Epidermal melanocyte (primary cell): ENCODE results near the gene EXTL2.
"Not testable (repeated sequence)": the region's sequence is repeated elsewhere in the genome, so short reads cannot be mapped to it uniquely, and the experiment has no call there.

Source experiments
- DNase-seq: peaks from one replicate; pipeline ENCODE4 v3.0.0; 2011; ENCODE audit warnings: low spot score; ENCODE audit not compliant: insufficient read length

The EXTL2 gene

DNA sequence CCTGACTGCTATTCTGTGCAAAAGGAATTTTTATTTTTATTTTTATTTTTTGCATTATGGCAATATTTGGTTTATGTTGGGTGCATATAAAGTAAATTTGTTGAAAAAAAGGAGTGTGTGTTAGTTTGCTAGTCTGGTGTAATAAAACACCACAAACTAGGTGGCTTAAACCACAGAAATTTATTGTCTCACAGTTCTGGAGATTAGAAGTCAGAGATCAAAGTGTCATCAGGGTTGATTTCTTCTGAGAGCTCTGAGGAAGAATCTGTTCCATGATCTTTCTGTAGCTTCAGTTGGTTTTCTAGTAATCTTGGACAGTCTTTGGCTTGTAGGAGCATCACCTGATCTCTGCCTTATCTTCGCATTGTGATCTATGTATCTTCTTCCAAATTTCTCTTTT lies 7.7 kb upstream of the EXTL2 start:
- DNase-seq: no peak

DNA sequence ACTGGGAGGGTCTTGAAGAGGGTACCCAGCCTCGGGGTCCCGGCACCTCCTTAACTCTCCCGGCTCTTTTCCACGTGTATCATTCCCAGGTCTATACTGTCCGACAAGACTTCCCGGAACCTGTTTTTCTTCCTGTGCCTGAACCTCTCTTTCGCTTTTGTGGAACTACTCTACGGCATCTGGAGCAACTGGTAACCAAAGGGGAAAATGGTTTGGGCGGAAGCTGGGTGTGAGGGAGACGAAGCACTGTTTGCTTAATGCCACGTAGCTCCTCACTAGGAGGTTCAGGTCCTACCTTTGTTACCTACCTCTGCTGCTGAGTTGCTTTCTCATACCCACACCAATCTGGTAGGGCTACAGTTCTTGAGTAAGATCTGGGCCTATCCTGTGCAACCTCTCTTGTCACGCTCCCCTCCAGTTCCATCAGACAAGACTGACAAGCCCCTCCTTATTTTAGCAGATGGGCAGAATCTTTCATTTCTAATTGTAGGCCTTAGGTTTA lies 1.9 kb upstream of the EXTL2 start:
- DNase-seq: no peak

DNA sequence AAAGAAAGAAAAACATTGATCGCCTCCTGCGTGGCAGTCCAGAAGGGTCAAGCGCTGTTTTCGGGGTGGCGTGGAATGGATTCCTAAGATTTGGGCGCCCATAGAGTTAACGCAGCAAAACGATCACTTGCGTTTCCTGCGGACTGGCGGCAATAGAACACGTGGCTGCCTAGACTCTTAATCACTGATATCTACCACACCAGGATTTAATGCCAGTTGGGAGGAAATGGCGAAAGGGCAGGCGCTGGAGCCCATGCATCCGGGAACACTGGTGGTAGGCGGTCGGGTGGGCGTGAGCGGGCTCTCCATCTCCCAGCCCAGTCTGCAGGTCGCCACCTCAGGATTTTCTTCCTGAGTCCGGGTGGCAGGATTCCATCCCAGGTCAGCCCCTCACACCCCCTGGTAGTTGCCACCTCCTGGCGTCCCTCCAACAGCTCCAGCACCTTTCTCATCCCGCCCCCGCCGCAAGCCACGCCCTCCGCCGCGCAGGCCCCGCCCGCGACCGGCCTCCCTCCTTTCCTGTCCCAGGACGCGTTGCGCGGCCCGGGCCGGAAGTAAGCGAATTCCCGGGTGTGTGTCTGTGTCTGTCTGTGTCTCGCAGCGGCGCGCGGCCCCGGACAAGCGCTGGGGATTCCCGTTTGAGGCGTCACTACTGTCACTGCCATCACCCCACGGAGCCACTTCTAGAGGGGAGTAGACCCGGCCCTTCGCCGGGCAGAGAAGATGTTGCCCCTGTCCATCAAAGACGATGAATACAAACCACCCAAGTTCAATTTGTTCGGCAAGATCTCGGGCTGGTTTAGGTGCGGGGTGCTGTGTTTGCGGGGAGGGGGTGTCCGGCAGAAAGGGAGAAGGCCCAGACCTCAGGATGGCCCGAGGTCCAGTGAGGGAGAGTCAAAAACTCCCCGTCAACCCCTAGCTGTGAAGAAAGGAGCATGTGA lies 1.2 kb upstream of the EXTL2 start, which contains the start of gene SLC30A7:
SLC30A7 (plus strand) TSS at position 551 of the 941 bp plus-strand sequence; CDS start at position 724, 173 bp downstream.
- DNase-seq: peak; percentile 59

DNA sequence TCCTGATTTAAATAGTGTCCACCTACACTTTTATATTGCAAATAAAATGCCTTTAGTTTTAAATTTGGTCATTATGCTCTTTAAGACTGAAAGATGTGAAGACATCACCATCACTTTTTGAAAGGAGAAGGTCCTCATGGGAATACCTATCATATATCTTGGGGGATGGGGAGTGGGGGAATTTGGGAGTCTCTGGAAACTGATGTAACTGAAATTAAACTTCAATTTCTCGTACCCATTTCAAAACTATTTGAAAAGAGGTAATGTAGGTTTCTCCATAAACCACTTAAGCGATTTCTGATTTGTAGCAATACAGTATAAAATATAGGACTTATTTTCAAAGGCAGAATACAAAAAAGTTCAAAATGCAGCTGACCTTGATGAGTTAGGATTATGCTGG lies 924 bp downstream of the EXTL2 start:
- DNase-seq: no peak

DNA sequence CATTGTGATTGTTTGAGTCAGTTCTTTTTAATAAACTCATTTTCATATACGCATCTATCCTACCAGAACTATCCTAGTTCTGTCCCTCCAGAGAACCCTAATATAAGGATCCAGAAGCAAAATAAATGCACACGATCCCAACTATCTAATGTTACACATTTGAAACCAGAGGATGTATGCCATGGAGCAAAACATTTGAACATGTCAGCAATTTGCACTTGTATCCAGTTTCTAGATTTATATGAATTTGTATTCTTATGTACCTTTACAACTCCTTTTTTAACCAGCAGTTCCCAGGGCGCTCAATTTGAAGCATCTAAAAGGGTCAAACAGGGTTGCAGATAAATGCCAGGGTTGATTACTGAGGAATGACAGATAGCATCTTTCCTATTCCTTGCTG lies 2.1 kb downstream of the EXTL2 start:
- DNase-seq: no peak

DNA sequence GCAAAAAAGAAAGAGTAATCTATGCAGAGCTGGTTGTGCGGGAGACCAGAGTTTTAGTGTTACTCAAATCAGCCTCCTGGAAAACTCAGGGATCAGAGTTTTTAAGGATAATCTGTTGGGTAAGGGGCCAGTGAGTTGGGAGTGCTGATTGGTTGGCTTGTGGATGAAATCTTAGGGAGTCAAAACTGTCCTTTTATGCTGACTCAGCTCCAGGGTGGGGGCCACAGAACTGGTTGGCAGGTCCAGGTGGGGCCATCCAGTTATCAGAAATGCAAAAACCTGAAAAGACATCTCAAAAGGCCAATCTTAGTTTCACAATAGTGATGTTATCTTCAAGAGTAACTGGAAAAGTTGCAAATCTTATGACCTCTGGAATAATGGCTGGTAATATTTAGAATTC lies 3.3 kb downstream of the EXTL2 start:
- no peak for DNase-seq

DNA sequence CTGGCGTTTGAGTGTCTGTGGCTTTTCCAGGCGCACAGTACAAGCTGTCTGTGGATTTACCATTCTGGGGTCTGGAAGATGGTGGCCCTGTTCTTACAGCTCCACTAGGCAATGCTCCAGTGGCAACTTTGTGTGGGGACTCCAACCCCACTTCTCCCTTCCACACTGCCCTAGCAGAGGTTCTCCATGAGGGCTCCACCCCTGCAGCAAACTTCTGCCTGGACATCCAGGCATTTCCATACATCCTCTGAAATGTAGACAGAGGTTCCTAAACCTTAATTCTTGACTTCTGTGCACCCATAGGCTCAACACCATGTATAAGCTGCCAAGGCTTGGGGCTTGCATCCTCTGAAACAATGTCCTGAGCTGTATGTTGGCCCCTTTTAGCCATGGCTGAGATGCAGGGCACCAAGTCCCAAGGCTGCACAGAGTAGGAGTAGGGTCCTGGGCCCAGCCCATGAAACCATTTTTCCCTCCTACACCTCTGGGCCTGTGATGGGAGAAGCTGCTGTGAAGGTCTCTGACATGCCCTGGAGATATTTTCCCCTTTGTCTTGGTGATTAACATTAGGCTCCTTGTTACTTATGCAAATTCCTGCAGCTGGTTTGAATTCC lies 4.7 kb downstream of the EXTL2 start:
- DNase-seq: not testable (repeated sequence)

DNA sequence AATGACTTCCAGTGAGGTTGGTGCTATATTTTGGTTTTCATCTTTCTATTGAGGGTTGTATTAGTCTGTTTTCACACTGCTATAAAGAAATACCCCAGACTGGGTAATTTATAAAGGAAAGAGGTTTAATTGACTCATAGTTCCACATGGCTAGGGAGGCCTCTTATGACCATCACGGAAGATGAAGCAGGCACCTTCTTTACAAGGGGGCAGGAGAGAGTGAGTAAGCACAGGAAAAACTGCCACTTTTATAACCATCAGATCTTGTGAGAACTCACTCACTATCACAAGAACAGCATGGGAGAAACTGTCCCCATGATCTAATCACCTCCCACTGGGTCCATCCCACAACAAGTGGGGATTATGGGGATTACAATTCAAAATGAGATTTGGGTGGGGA lies 5.6 kb downstream of the EXTL2 start:
- DNase-seq: not testable (repeated sequence)

DNA sequence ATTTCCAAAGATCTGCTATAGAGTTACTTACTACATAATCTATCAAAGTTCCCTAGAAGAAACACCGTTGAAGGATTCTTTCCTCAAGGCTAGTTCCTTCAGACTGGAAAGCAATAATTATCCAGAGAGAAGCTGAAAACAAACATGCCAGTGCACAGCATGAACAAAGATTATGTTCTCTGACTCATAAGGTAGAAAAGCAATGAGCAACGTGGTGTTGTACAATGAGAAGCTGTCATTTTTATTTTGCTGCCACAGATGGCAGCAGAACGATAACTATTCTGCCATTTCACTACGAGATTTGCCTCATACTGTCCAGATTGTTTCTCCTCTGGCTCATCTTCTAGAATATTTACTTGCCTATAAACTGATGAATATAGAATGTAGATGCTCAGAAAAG lies 10.7 kb downstream of the EXTL2 start:
- DNase-seq: no peak

DNA sequence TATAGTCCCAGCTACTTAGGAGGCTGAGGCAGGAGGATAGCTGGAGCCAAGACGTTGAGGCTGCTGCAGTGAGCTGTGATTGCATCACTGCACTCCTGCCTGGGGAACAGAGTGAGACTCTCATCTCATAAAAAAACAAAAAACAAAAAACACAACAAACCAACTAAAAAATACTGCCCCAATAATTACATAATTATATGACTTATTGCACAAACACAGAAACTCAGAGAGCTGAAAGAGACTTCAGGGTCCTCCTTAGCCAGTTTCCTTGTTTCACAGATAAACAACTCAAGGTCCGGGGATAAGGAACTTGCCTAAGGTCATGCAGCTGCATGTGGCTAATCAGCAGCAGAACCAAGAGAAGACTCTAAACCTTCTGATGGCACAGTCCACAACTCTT lies 11.9 kb downstream of the EXTL2 start:
- no peak for DNase-seq

DNA sequence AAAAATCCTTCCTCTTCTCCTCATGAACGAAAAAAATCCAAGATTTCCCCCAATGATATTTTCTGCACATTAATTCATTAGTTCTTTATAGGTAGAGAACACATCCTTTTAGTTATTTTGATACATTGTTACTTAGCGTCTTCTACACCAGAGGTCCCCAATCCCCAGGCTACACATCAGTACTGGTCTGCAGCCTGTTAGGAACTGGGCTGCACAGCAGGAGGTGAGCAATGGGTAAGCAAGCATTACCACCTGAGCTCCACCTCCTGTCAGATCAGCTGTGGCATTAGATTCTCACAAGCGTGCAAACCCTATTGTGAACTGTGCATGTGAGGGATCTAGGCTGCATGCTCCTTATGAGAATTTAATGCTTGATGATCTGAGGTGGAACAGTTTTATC lies 13.0 kb downstream of the EXTL2 start:
- DNase-seq: no peak

DNA sequence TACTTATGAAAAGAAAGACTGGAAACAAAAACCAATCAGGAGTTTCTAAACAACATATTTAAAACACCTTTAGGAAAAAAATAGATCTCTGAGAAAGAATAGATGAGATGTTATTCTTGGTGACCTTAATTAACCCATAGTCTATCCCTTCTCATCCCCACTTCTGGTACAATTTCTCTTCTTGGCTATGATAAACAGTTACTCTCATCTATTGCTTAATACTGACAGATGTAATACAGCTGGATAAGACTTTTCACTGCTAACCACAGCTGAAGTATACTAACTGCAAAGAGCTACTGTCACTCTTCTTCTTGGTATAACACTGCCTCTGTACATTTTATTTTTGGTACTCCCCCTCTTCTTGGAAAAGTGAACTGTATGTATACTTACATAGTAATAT lies 15.2 kb downstream of the EXTL2 start:
- no peak for DNase-seq

DNA sequence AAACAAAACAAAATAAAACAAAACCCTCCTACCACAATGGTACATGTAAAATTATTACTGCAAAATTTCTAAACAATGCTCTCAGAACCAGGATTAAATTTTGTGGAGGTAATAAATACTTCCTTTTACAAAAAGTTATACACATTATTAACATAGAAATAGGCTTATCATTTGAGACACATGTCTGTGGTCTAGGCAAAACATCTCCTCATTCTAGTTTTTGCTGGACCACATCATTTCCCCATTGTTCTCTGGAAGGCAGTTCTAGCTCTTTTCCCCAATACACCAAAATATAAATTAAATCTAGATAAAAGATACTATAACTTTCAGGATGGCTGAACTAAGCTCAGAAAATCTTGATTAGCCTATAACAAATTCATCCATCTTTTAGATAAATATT lies 18.4 kb downstream of the EXTL2 start:
- no peak for DNase-seq

DNA sequence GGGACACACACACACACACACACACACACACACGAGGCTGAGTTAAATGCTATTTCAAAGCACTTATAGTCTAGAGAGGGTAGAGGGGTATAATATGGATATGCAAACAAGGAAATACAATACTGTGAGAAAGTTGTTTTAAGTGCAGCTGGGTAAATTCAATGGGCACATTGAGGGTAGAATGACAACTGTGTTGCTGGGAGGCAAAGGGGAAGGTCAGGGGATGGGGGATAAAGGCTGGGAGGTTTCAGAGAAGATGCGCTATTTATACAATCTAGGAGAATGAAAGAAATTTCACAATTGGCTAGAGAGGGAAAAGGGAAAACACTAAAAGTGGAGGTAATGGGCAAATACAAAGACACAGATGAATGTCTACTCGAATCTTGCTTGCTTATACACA lies 19.4 kb downstream of the EXTL2 start:
- no peak for DNase-seq

DNA sequence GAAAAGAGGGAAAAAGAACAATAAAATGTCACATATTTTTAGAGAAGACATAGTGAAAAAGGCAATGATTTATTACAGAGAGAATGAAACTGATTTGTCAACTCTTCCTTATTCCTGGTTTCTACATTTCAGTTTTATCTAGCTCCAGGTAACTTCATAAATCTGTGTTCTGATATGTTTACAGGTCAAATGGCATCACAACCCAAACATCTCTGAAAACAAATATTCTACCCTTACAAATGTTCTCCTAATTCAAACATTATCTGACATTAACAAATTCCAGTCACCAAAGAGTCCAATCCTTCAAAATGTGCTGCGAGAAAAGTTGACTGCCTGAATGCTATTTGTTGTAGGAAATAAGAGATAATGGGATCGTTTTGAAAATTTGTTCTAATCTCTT lies 20.2 kb downstream of the EXTL2 start:
- no peak for DNase-seq

DNA sequence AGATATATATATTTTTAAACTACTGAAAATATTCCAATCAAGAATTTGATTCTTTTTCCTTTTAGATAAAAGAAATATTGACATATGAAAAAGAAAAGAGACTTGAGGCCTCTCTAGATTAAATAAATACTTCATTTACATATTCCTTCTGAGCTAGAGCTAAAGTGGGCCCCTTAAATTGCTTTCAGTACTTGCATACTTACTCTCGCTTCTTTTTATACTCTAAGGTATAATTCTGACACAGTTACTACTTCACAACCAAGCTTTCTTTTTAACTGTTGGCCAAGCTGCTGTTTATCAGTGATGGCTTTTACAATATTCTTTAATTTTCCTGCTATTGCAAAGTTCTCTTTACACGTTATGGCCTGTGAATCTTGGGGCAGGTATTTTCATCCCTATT lies 24.6 kb downstream of the EXTL2 start:
- no peak for DNase-seq

DNA sequence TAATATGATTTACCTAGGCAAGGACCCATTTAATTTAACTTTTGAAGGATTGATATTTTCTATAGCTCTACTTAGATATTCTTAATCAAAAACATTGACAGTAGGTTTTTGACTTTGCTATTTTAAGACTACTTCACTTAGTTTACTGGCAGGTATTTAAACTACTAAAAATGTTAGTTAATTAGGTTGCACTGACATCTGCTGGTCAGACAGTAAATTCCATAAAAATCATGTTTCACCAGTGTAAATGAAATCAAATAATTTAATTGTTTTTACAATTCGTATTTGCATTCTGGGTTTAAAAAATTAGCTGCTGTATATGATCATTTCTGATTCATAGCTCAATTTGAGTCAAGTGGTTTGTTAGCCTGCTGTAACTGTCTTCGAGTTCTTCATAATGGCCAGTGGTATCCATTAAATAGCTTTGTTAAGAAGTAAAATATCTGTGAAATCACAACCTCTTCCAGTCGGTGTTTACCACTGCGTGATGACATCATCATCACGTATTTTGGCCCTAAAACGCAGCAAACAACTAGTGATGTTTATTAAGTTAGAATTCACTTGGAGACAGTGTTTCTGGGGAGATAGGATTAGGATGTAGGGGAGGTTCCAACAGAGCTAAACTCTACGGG lies 26.2 kb downstream of the EXTL2 start:
- DNase-seq: no peak

DNA sequence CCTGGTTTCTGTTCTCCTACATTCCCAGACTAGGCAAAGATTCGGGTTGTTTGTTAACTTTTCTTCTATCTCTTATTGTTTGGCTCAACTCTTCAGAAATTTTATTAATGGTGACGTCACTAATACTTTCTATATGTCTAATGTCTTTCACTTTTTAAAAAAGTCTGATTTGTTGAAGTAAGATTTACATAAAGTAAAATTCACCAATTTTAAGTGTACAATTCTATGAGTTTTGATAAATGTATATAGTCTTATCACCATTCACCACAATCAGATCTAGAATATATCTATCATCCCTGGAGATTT lies 27.8 kb downstream of the EXTL2 start:
- no peak for DNase-seq

DNA sequence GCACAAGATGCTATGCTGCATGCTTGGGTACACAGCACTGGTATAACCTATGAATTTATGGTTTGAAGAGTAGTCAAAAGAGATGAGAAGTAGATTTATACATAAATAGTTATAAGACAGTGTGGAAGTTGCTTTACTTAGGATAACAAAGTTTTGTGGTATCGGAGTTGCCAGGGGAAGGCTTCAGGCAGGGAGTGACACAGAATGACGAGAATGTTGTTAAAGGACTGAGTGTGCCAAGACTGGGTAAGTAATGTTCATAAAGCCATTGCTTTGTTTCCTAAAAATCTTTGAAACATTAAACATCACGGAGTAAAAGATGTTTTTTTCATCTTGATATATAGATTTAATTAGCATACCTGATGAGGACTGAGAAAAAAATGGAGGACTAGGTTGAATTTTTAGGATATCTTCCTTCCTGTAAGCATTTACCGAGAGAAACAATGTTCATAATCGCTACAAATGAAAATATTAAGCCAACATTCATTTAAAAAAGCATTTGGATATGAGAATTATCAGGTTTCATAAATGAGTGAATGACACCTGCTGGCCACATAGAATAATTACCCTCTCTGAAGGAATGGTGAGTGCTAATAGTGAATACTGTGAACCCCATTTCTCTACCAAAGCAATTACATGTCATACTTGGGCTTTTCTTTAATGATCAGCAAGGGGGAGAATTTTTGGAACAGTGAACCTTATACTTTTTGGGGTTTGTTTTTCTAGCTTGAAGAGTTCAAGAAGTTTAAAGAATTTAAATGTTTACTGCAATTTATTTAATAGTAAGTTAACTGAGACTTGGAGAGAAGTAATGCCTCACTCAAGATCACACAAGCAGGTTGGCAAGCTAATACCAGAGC lies 28.4 kb downstream of the EXTL2 start:
- DNase-seq: no peak

DNA sequence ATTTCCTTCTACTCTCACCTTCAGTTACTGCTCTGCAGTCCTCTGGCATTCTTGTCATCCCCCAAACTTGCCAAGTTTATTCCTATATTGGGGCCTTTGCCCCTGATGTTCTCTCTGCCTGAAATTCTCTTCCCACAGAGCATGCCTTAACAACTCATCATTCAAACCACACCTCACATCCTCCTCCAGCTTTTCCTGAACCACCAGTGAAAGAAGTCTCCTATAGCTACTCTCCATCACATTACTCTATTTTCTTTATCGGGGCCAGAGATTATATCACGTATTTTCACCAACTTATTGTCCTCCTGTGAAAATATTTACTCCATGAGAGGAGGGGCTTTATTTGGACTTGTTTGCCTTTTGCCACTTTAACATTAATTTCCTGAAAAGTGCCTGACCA lies 32.1 kb downstream of the EXTL2 start:
- no peak for DNase-seq

DNA sequence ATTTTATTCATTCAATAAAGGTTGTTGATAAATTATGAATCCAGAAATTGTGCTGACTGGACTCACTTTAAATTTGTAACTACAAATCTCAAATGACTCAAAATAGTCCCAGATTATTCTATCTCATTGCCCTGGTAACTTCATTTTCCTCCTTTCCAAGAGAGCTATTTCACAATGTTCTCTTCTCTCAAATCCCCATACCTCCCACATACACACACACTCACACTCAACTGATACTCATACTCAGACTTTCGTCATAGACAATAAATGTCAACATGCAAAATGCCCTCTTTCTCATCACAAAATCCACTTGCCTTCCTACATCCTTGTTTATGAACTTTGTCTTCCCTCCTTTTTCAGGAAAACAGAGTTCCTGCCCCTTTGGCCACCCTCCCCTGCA lies 33.3 kb downstream of the EXTL2 start:
- DNase-seq: no peak
